C1 segment of cervical spinal cord (tissue), 14 donors: ENCODE results near the gene DSTN.
A peak's percentile ranks its signal among the peaks of the same experiment; 100 is the strongest.

Experiments
- DNase-seq, 14 donors: peaks; one replicate each; lab custom pipeline; 2025; lab: John Stamatoyannopoulos, UW

The DSTN gene

GRCh38 chr20:17549131-17549530 is 20.7 kb upstream of the DSTN start:
- DNase-seq: no peak

- peak in 1 of 14 donors; percentile 9 for DNase-seq
Measured at GRCh38 chr20:17555106-17555505, 14.8 kb upstream of the DSTN start.

- DNase-seq: peak in 8 of 14 donors; percentile 10 to 98 (median 40)
Measured at GRCh38 chr20:17556837-17557674, 12.8 kb upstream of the DSTN start.

GRCh38 chr20:17557675-17558006 is 12.2 kb upstream of the DSTN start:
- no peak for DNase-seq

- no peak for DNase-seq
Measured at GRCh38 chr20:17558154-17558940, 11.5 kb upstream of the DSTN start.

- DNase-seq: no peak
Measured at GRCh38 chr20:17558941-17559304, 11.0 kb upstream of the DSTN start.

GRCh38 chr20:17559338-17559737 is 10.5 kb upstream of the DSTN start:
- DNase-seq: no peak

GRCh38 chr20:17560344-17561074 is 9.4 kb upstream of the DSTN start:
- no peak for DNase-seq

GRCh38 chr20:17562804-17563305 is 7.0 kb upstream of the DSTN start:
- DNase-seq: no peak

GRCh38 chr20:17565169-17565845 is 4.6 kb upstream of the DSTN start:
- DNase-seq: no peak

GRCh38 chr20:17566345-17566744 is 3.5 kb upstream of the DSTN start:
- DNase-seq: no peak

- DNase-seq: no peak
Measured at GRCh38 chr20:17568045-17568788, 1.7 kb upstream of the DSTN start.

- DNase-seq: peak in 11 of 14 donors; percentile 13 to 60 (median 42)
Measured at GRCh38 chr20:17568972-17569521, 828 bp upstream of the DSTN start.

- DNase-seq: peak in 13 of 14 donors; percentile 31 to 83 (median 66)
Measured at GRCh38 chr20:17570347-17571152, 675 bp downstream of the DSTN start.

GRCh38 chr20:17571153-17571527 is 1.3 kb downstream of the DSTN start:
- DNase-seq: no peak

GRCh38 chr20:17572034-17572638 is 2.3 kb downstream of the DSTN start:
- no peak for DNase-seq

- DNase-seq: no peak
Measured at GRCh38 chr20:17573463-17573862, 3.6 kb downstream of the DSTN start.

GRCh38 chr20:17576215-17576614 is 6.3 kb downstream of the DSTN start:
- DNase-seq: no peak

GRCh38 chr20:17579369-17580039 is 9.6 kb downstream of the DSTN start:
- no peak for DNase-seq
